ENCODE measurements around the gene S100G. TPM values are rescaled to one million over a fixed set of nuclear protein-coding genes. Genes with fewer than 3 reads are reported as not detected.

Gene S100G
- total RNA-seq, 1 donor from 2014 or later, result not detected

Other genes with a start within 250 kb of the S100G start
- 17.4 TPM for gene CTPS2, start 62.5 kb downstream of the S100G start, total RNA-seq
- gene SYAP1, start 69.5 kb downstream of the S100G start, total RNA-seq, result 27.3 TPM
- gene TXLNG, start 136.3 kb downstream of the S100G start, total RNA-seq, result 16.8 TPM
- gene RBBP7, start 220.2 kb downstream of the S100G start, total RNA-seq, result 133 TPM